ENCODE data around the gene NSFL1C.
A peak's percentile ranks its signal among the peaks of the same experiment; 100 is the strongest.

NSFL1C gene

GRCh38 chr20:1392693-1393506 is 73.7 kb downstream of the NSFL1C start, which contains the start of gene FKBP1A:
Gene FKBP1A (minus strand): TSS chr20:1393054. CDS start chr20:1392998, 56 bp downstream.
- no peak for FAIRE-seq

GRCh38 chr20:1392443-1392692 is 74.3 kb downstream of the NSFL1C start:
- DNase-seq (ENCODE audit: low spot score), result no peak
- FAIRE-seq, result no peak

More at GRCh38 chr20:1392693-1393506, 73.7 kb downstream of the NSFL1C start, which contains the start of gene FKBP1A:
- peak; percentile 73 for DNase-seq (ENCODE audit: low spot score)

All from RCC 7860 (cell line).